Hepatocyte (in vitro differentiated cells): ENCODE measurements around the gene SNX18. TPM values are rescaled to one million over a fixed set of nuclear protein-coding genes. Genes with fewer than 3 reads are reported as not detected.

Experiments used
- DNase-seq: peaks from one replicate; pipeline ENCODE4 v3.0.0-alpha.2; 2016; ENCODE audit warnings: low spot score
- H2AFZ ChIP-seq: fragments of 200-600 bp; sonication (generic); 2 replicates; pipeline ENCODE4 v1.6.0; 2016; ENCODE audit warnings: antibody characterized with exemption, mild to moderate bottlenecking
- H3K27ac ChIP-seq: fragments of 200-600 bp; sonication (generic); 2 replicates; pipeline ENCODE4 v1.5.1; 2016; ENCODE audit warnings: mild to moderate bottlenecking
- H3K27me3 ChIP-seq: fragments of 200-600 bp; sonication (generic); 2 replicates; pipeline ENCODE4 v1.6.1; 2016
- H3K36me3 ChIP-seq: fragments of 200-600 bp; sonication (generic); replicated peaks from 2 replicates; pipeline ENCODE4 v1.5.1; 2016; ENCODE audit warnings: low read depth; ENCODE audit not compliant: insufficient read depth
- H3K4me1 ChIP-seq: fragments of 200-600 bp; sonication (generic); 2 replicates; pipeline ENCODE4 v1.5.1; 2016; ENCODE audit warnings: mild to moderate bottlenecking, moderate library complexity; ENCODE audit not compliant: insufficient read depth
- H3K4me2 ChIP-seq: fragments of 200-600 bp; sonication (generic); 2 replicates; pipeline ENCODE4 v1.6.0; 2016
- H3K4me3 ChIP-seq: fragments of 200-600 bp; sonication (generic); 2 replicates; pipeline ENCODE4 v1.5.1; 2016; ENCODE audit warnings: mild to moderate bottlenecking
- H3K79me2 ChIP-seq: fragments of 200-600 bp; sonication (generic); 2 replicates; pipeline ENCODE4 v1.6.0; 2017; ENCODE audit warnings: mild to moderate bottlenecking
- H3K9me2 ChIP-seq: fragments of 200-600 bp; sonication (generic); replicated peaks from 2 replicates; pipeline ENCODE4 v1.6.0; 2017; ENCODE audit warnings: mild to moderate bottlenecking; ENCODE audit not compliant: insufficient read depth
- H3K9me3 ChIP-seq: fragments of 200-600 bp; sonication (generic); 2 replicates; pipeline ENCODE4 v1.5.1; 2016; ENCODE audit warnings: low read depth, mild to moderate bottlenecking
- H4K20me1 ChIP-seq: fragments of 200-600 bp; sonication (generic); 2 replicates; pipeline ENCODE4 v1.6.0; 2016; ENCODE audit warnings: mild to moderate bottlenecking; ENCODE audit not compliant: insufficient read depth, poor library complexity, severe bottlenecking
- CTCF ChIP-seq: fragments of 200-600 bp; sonication (generic); IDR thresholded peaks from 2 replicates; pipeline ENCODE4 v1.5.1; 2016; ENCODE audit warnings: antibody characterized with exemption, mild to moderate bottlenecking; ENCODE audit not compliant: poor library complexity
- EZH2 ChIP-seq: fragments of 200-600 bp; sonication (generic); IDR thresholded peaks from 2 replicates; pipeline ENCODE4 v1.6.1; 2016; ENCODE audit warnings: antibody characterized with exemption, mild to moderate bottlenecking, borderline replicate concordance
- EZH2phosphoT487 ChIP-seq: fragments of 200-600 bp; sonication (generic); IDR thresholded peaks from one replicate; pipeline ENCODE4 v1.6.1; 2018; ENCODE audit warnings: antibody characterized with exemption, mild to moderate bottlenecking, low read depth, moderate library complexity; ENCODE audit not compliant: unreplicated experiment, severe bottlenecking
- WGBS: methylation state at CpG from one replicate; pipeline ENCODE4 v1.1.6; 2016; ENCODE audit warnings: low lambda C conversion rate; ENCODE audit errors: missing lambda C conversion rate; 5-methylcytosine and 5-hydroxymethylcytosine counted together
- polyA plus RNA-seq: library from polyadenylated mRNA; unstranded; fragments of >200 nt; fragmentation: Nextera tagmentation; extraction: Ambion mirVana; gene quantifications from 2 replicates; pipeline ENCODE4 v1.2.1, GENCODE V29; 2016
- total RNA-seq: library from RNA; depleted of rRNA; stranded (reverse); fragments of >200 nt; gene quantifications from 2 replicates; pipeline ENCODE4 v1.2.3, GENCODE V29; 2014

SNX18 gene
- total and polyA plus RNA-seq, 2 experiments from 2014 or later = 6.5 to 33.0 TPM

GRCh38 chr5:54523534-54523933 is 6.0 kb downstream of the SNX18 start:
- H3K4me2 ChIP-seq = peak overlapping the region; percentile 78
- no peaks in the 10 kb centered on the region for H3K36me3 ChIP-seq
- H4K20me1 ChIP-seq = peaks cover 44% of the 10 kb centered on the region
- WGBS = 64% methylated on average over 3 of the region's 3 CpGs
- peak overlapping the region; percentile 48 for H3K27ac ChIP-seq
- no peak for DNase-seq
- H3K4me1 ChIP-seq = peaks cover 23% of the 10 kb centered on the region
- no peak overlapping the region for H2AFZ ChIP-seq
- no peaks in the 10 kb centered on the region for H3K9me3 ChIP-seq
- peaks cover 100% of the 10 kb centered on the region for H3K79me2 ChIP-seq
- H3K9me2 ChIP-seq = no peaks in the 10 kb centered on the region
- H3K4me3 ChIP-seq = no peak overlapping the region
- H3K27me3 ChIP-seq = no peaks in the 10 kb centered on the region
- no peak for TF ChIP-seq EZH2phosphoT487
- TF ChIP-seq EZH2 = no peak
- no peak for TF ChIP-seq CTCF

DNA sequence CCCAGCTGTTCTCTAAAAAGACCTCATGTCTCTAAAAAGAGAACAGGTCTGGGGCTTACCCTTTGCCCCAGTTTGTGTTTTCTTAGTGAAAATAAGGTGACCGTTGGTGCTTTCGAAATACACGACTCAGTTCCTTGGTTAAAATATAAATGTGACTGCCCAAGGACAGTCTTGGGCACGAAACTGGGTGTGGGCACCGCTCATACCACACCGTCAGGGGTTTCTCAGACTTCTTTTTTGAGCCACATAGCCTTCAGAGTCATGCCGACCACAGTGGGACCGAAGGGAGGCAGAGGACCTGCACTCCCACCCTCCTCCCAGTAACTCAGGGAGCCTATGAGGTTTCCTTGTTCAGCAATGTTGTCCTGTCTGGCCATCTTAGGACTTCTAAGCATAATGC is 6.5 kb downstream of the SNX18 start:
- H4K20me1 ChIP-seq = peaks cover 44% of the 10 kb centered on the region
- 81% methylated on average over 8 of the region's 8 CpGs for WGBS

DNA sequence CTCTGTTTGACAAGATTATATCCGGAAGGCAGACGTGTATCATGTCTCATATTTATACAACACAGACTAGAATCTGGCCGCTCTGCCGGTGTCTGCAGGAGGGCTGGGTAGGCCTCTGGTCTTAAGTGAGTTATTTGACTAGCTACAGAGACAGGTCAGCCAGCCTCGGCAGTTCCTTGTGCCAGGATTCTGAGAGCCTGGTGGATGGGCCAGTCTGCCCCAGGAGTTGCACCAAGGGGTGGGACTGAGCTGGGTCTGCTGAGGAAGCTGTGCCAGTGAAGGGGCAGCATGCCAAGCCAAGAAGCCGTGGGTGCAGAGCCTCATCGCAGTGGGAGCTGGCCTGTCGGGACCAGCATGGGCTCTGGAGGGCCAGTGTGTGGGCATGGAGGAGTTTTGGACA is 7.1 kb downstream of the SNX18 start:
- peak overlapping the region; percentile 48 for H3K27ac ChIP-seq
- H3K36me3 ChIP-seq = no peaks in the 10 kb centered on the region
- H3K4me1 ChIP-seq = peaks cover 15% of the 10 kb centered on the region
- no peak overlapping the region for H2AFZ ChIP-seq
- peaks cover 44% of the 10 kb centered on the region for H4K20me1 ChIP-seq
- H3K4me2 ChIP-seq = peak overlapping the region; percentile 78
- TF ChIP-seq CTCF (no peak), EZH2phosphoT487 (no peak), EZH2 (no peak)
- WGBS = 69% methylated on average over 8 of the region's 8 CpGs
- no peak for DNase-seq
- H3K4me3 ChIP-seq = no peak overlapping the region
- H3K9me3 ChIP-seq = no peaks in the 10 kb centered on the region
- H3K27me3 ChIP-seq = no peaks in the 10 kb centered on the region
- H3K9me2 ChIP-seq = no peaks in the 10 kb centered on the region
- peaks cover 100% of the 10 kb centered on the region for H3K79me2 ChIP-seq

More for the DNA sequence above, 6.5 kb downstream of the SNX18 start:
- Histone ChIP-seq H3K4me3 (no peak overlapping the region), H3K9me3 (no peaks in the 10 kb centered on the region), H3K27ac (peak overlapping the region; percentile 48), H3K27me3 (no peaks in the 10 kb centered on the region), H3K4me2 (peak overlapping the region; percentile 78), H3K4me1 (peaks cover 20% of the 10 kb centered on the region), H3K9me2 (no peaks in the 10 kb centered on the region), H3K79me2 (peaks cover 100% of the 10 kb centered on the region), H2AFZ (no peak overlapping the region), H3K36me3 (no peaks in the 10 kb centered on the region)
- DNase-seq = no peak
- no peak for TF ChIP-seq EZH2phosphoT487
- no peak for TF ChIP-seq EZH2
- no peak for TF ChIP-seq CTCF

DNA sequence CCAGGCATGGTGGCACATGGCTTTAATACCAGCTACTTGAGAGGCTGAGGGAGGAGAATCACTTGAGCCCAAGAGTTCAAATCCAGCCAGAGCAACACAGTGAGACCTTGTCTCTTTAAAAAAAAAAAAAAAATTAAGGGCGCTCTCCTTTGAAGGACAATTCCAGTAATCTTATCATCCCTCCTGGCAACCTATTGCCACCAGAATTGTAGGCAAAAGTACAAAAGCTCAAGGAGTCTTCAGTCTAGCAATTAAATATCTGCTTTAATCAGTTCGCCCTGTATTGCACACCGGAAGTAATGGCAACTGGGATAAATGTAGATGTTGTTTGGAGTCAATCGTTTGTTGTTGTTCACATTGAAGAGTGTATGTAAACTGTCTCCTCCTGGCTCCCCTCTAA is 7.7 kb downstream of the SNX18 start:
- Histone ChIP-seq H3K4me2 (peak overlapping the region; percentile 78), H3K9me2 (no peaks in the 10 kb centered on the region), H3K79me2 (peaks cover 100% of the 10 kb centered on the region), H3K4me3 (no peak overlapping the region), H3K9me3 (no peaks in the 10 kb centered on the region), H3K27me3 (no peaks in the 10 kb centered on the region), H4K20me1 (peaks cover 44% of the 10 kb centered on the region), H3K4me1 (peaks cover 15% of the 10 kb centered on the region), H2AFZ (no peak overlapping the region), H3K27ac (peak overlapping the region; percentile 48), H3K36me3 (no peaks in the 10 kb centered on the region)
- WGBS = 68% methylated on average over 4 of the region's 4 CpGs
- TF ChIP-seq EZH2phosphoT487 (no peak), EZH2 (no peak), CTCF (no peak)
- DNase-seq = no peak
